Cardiac muscle cell (in vitro differentiated cells and primary cell): ENCODE data around the gene SLC24A4. TPM values are rescaled to one million over a fixed set of nuclear protein-coding genes. Genes with fewer than 3 reads are reported as not detected.

ENCODE experiments used
- DNase-seq, 2 donors: peaks; one replicate each; pipeline versions ENCODE4 v3.0.0 to v3.0.0-alpha.2; 2010 to 2017; ENCODE audit warnings: low read depth in 1 of 2, low spot score in 1 of 2
- H3K27ac ChIP-seq: fragments of 200-600 bp; sonication (generic); 2 replicates; pipeline ENCODE4 v1.5.1; 2016
- H3K27me3 ChIP-seq: fragments of 200-600 bp; sonication (generic); 2 replicates; pipeline ENCODE4 v1.6.0; 2016; ENCODE audit warnings: control low read depth
- H3K36me3 ChIP-seq: fragments of 200-600 bp; sonication (generic); 2 replicates; pipeline ENCODE4 v1.5.1; 2016; ENCODE audit warnings: control low read depth
- H3K4me1 ChIP-seq: fragments of 200-600 bp; sonication (generic); 2 replicates; pipeline ENCODE4 v1.8.1; 2017; ENCODE audit warnings: low read depth, mild to moderate bottlenecking, mixed run types
- H3K4me3 ChIP-seq: fragments of 200-600 bp; sonication (generic); 2 replicates; pipeline ENCODE4 v1.5.1; 2016; ENCODE audit warnings: mild to moderate bottlenecking
- H3K9me3 ChIP-seq: fragments of 200-600 bp; sonication (generic); 2 replicates; pipeline ENCODE4 v1.5.1; 2017; ENCODE audit warnings: low read depth, mild to moderate bottlenecking, control low read depth
- polyA plus RNA-seq: library from polyadenylated mRNA; unstranded; fragments of >200 nt; fragmentation: Nextera tagmentation; extraction: Ambion mirVana; gene quantifications from 2 replicates; pipeline ENCODE4 v1.2.1, GENCODE V29; 2016
- total RNA-seq: library from RNA; depleted of rRNA; stranded (reverse); fragments of >200 nt; gene quantifications from 2 replicates; pipeline ENCODE4 v1.2.3, GENCODE V29; 2016
- TF ChIP-seq, protein P1 (sequence below): IDR thresholded peaks from 2 replicates; pipeline ENCODE4 v1.5.1; 2012; ENCODE audit warnings: low read depth, mild to moderate bottlenecking, low read length

Gene SLC24A4
- total and polyA plus RNA-seq, 2 experiments from 2014 or later: 0.07 to 0.09 TPM

DNA sequence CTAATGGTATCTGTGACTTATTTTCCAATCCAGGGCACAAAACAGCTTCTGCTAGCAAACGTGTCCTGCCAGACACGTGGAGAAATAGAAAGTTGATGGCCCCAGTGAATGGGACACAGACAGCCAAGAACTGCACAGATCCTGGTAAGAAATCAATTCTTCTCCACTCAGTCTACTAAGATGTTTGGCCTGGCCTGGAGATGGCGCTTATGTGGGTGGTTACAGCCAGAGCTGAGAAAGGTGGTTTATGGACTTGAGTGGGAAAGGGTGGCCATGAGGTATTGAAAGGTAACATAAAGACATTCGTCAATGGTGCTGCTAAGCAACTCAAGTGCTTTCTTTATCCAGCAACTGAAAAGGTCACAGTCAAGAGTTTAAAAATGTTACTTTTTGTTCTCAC, 2.9 kb downstream of the SLC24A4 start:
- Histone ChIP-seq H3K9me3 (no peaks in the 10 kb centered on the region), H3K27me3 (peaks cover 79% of the 10 kb centered on the region)
- DNase-seq: no peak

DNA sequence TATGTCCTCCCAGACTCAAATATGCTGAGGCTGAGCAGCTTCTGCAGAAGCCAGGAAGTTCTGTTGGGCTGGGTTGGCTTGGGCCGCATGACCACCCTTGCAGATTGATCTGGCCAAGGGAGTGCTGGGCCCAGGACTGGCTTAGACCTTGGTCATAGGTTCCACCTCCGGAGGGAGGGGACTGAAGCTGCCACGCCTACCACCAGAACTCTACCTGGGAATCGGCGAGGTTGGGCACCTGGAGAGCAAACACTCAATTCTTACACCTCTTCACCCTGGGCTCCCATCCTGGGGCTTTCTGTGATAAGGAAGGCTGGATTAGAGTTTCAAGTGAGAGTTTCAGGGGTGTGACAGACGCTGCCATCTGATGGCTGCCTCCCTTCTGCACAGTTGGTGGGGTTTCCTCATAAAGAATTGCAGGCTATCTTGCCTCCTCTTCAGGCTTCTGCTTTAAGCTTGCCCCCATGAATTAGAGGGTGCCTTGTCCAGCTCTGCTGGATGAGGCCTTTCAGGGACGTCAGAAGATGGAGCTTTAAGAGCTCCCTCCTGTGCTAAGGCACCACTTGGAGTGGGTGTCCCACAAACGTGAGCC, 5.8 kb downstream of the SLC24A4 start:
- TF ChIP-seq, protein P1, sequence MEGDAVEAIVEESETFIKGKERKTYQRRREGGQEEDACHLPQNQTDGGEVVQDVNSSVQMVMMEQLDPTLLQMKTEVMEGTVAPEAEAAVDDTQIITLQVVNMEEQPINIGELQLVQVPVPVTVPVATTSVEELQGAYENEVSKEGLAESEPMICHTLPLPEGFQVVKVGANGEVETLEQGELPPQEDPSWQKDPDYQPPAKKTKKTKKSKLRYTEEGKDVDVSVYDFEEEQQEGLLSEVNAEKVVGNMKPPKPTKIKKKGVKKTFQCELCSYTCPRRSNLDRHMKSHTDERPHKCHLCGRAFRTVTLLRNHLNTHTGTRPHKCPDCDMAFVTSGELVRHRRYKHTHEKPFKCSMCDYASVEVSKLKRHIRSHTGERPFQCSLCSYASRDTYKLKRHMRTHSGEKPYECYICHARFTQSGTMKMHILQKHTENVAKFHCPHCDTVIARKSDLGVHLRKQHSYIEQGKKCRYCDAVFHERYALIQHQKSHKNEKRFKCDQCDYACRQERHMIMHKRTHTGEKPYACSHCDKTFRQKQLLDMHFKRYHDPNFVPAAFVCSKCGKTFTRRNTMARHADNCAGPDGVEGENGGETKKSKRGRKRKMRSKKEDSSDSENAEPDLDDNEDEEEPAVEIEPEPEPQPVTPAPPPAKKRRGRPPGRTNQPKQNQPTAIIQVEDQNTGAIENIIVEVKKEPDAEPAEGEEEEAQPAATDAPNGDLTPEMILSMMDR: no peak
- no peaks in the 10 kb centered on the region for H3K9me3 ChIP-seq
- no peak for DNase-seq
- peaks cover 50% of the 10 kb centered on the region for H3K27me3 ChIP-seq
- H3K4me3 ChIP-seq: no peak overlapping the region
- H3K4me1 ChIP-seq: no peaks in the 10 kb centered on the region
- H3K27ac ChIP-seq: no peak overlapping the region
- H3K36me3 ChIP-seq: no peaks in the 10 kb centered on the region

More for the DNA sequence above, 2.9 kb downstream of the SLC24A4 start:
- Histone ChIP-seq H3K27ac (no peak overlapping the region), H3K4me1 (no peaks in the 10 kb centered on the region), H3K4me3 (no peak overlapping the region), H3K36me3 (no peaks in the 10 kb centered on the region)
- TF ChIP-seq, protein P1: no peak

DNA sequence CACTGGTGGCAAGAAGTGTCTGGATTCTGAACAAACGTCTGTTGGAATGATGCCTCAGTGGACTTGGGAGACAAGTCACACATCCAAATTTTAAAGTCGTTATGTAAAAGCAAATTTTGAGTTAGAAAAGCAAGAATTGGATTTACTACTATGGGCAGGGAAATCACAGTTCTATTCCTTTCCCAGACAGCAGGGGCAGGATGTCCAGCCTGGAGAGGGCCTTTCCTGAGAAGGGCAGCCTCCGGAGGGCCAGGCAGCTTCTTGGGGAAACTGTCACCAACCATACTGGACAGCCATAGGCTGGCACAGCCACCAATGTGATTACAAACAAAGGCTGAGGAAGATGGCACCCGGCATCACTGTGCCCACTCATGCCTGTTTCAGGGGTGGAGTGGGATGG, 11.1 kb downstream of the SLC24A4 start:
- DNase-seq: no peak
- Histone ChIP-seq H3K27ac (no peak overlapping the region), H3K4me3 (no peak overlapping the region), H3K9me3 (no peaks in the 10 kb centered on the region), H3K27me3 (no peaks in the 10 kb centered on the region), H3K36me3 (no peaks in the 10 kb centered on the region), H3K4me1 (no peaks in the 10 kb centered on the region)
- TF ChIP-seq, protein P1: no peak

DNA sequence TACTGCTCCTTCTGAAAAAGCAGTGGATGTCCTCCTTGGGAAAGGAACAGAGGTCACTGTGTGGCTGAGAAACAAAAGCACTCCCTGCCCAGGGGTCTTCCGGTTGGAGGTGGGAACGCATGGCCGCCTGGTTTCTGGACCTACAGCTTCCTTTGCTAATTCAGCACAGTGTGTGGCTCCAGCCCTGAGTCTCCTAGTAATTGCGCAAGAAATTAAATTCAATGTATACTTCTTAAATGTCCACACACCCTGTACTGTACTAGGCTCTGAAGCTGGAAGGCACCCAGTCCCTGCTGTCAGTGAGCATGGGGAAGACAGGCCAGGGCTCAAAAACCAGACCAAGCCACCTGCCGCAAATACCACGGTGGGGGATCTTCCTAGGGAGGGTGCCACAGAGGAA, 13.4 kb downstream of the SLC24A4 start:
- Histone ChIP-seq H3K4me1 (no peaks in the 10 kb centered on the region), H3K4me3 (no peak overlapping the region), H3K27me3 (peaks cover 4% of the 10 kb centered on the region), H3K9me3 (no peaks in the 10 kb centered on the region), H3K36me3 (no peaks in the 10 kb centered on the region), H3K27ac (no peak overlapping the region)
- TF ChIP-seq, protein P1: no peak
- DNase-seq: no peak

DNA sequence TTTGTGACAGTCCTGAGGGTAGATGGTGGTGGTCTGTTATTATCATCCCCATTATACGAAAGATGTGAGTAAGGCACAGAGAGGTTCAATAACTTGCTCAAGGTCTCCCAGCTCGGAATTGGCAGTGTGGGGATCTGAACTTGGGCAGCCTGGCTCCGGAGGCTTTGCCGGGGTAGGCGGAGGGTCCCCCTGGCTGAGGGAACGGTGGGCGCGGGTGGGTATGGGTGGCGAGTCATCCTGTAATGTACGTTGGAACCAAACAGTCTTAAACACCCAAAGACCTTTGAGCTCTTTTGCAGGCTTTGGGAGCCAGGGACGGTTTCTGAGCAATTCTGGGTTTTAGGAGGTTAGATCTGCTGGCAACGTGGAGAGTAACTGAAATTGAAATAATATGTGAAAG, 16.5 kb downstream of the SLC24A4 start:
- H3K27me3 ChIP-seq: peaks cover 4% of the 10 kb centered on the region

More for the DNA sequence above, 16.5 kb downstream of the SLC24A4 start:
- H3K9me3 ChIP-seq: no peaks in the 10 kb centered on the region
- no peaks in the 10 kb centered on the region for H3K36me3 ChIP-seq
- TF ChIP-seq, protein P1: no peak
- no peak overlapping the region for H3K27ac ChIP-seq
- DNase-seq: no peak
- H3K4me1 ChIP-seq: no peaks in the 10 kb centered on the region
- H3K4me3 ChIP-seq: no peak overlapping the region
